Urothelium cell line (cell line): ENCODE data around the gene CPZ.
A peak's percentile ranks its signal among the peaks of the same experiment; 100 is the strongest.
"Not testable (repeated sequence)": the region's sequence is repeated elsewhere in the genome, so short reads cannot be mapped to it uniquely, and the experiment has no call there.

Source experiments
- DNase-seq: peaks from one replicate; pipeline ENCODE4 v3.0.0; 2011; ENCODE audit warnings: low spot score, mixed read lengths
- FAIRE-seq: peaks from 2 replicates; lab custom pipeline; 2011; peaks lifted over from hg19 to GRCh38; lab: Jason Lieb, UNC

Gene CPZ

GRCh38 chr4:8648816-8649630 lies 56.5 kb downstream of the CPZ start:
- FAIRE-seq (no peak), DNase-seq (no peak)

GRCh38 chr4:8649631-8650361 lies 57.2 kb downstream of the CPZ start:
- DNase-seq (no peak), FAIRE-seq (no peak)

GRCh38 chr4:8651661-8652180 lies 59.2 kb downstream of the CPZ start:
- FAIRE-seq (no peak), DNase-seq (no peak)

GRCh38 chr4:8652181-8653078 lies 59.9 kb downstream of the CPZ start:
- DNase-seq (no peak), FAIRE-seq (no peak)

- no peak for DNase-seq
- no peak for FAIRE-seq
These were observed 60.9 kb downstream of the CPZ start for GRCh38 chr4:8653326-8654000.

GRCh38 chr4:8654139-8654538 lies 61.6 kb downstream of the CPZ start:
- not testable (repeated sequence) for FAIRE-seq, DNase-seq

- FAIRE-seq: no peak
- DNase-seq: no peak
These were observed 63.0 kb downstream of the CPZ start for GRCh38 chr4:8655411-8656184.

GRCh38 chr4:8656185-8656517 lies 63.6 kb downstream of the CPZ start:
- no peak for DNase-seq
- FAIRE-seq: no peak

- FAIRE-seq: no peak
These were observed 64.3 kb downstream of the CPZ start for GRCh38 chr4:8656711-8657380.

GRCh38 chr4:8657381-8658088 lies 65.0 kb downstream of the CPZ start:
- FAIRE-seq (no peak), DNase-seq (no peak)

More at GRCh38 chr4:8656711-8657380, 64.3 kb downstream of the CPZ start:
- no peak for DNase-seq

- no peak for DNase-seq
- FAIRE-seq: no peak
These were observed 70.2 kb downstream of the CPZ start for GRCh38 chr4:8662776-8663175.

GRCh38 chr4:8664031-8664805 lies 71.7 kb downstream of the CPZ start:
- no peak for FAIRE-seq
- no peak for DNase-seq

GRCh38 chr4:8664976-8665375 lies 72.4 kb downstream of the CPZ start:
- DNase-seq (no peak), FAIRE-seq (no peak)

GRCh38 chr4:8665406-8666360 lies 73.1 kb downstream of the CPZ start:
- FAIRE-seq (no peak), DNase-seq (peak; percentile 61)

- DNase-seq: no peak
- FAIRE-seq: no peak
These were observed 74.0 kb downstream of the CPZ start for GRCh38 chr4:8666581-8666980.
